Endothelial cell of umbilical vein (primary cell): ENCODE data around the gene DIPK1A. TPM values are rescaled to one million over a fixed set of nuclear protein-coding genes. Genes with fewer than 3 reads are reported as not detected.

ENCODE experiments used
- BruUV-seq: library from RNA; stranded (reverse); fragments of 400-500 nt; replicated peaks from 2 replicates; lab custom pipeline; 2021; lab: Mats Ljungman, UMichigan
- CTCF ChIA-PET: fragments of 300-600, 350-600 bp; sonication (Branson Sonifier 250); formaldehyde crosslinking; loops from one replicate; lab custom pipeline; 2021; ENCODE audit warnings: antibody characterized with exemption, inconsistent platforms; lab: Charles Lee
- POLR2A ChIA-PET: fragments of 300-600, 350-600 bp; sonication (Branson Sonifier 250); formaldehyde crosslinking; loops from one replicate; lab custom pipeline; 2021; ENCODE audit warnings: antibody characterized with exemption, inconsistent platforms; lab: Charles Lee
- DNase-seq: peaks from one replicate; pipeline ENCODE4 v3.0.0-alpha.2; 2011; ENCODE audit warnings: low read depth, low spot score
- FAIRE-seq: peaks from 2 replicates; lab custom pipeline; 2011; peaks lifted over from hg19 to GRCh38; lab: Jason Lieb, UNC
- H2AFZ ChIP-seq: 2 replicates; pipeline ENCODE4 v1.6.0; 2012; ENCODE audit warnings: low read depth, low read length, control low read depth, inconsistent platforms
- H3K27ac ChIP-seq: 2 replicates; pipeline ENCODE4 v1.5.1; 2011; ENCODE audit warnings: low read depth, mild to moderate bottlenecking, control low read depth, low read length, moderate library complexity; ENCODE audit not compliant: insufficient read depth
- H3K27me3 ChIP-seq, 2 experiments: 2 replicates each; pipeline versions ENCODE4 v1.6.0 to v1.6.1; 2011; ENCODE audit warnings: low read length in 2 of 2, mixed read lengths in 1 of 2; ENCODE audit not compliant: control insufficient read depth in 2 of 2, insufficient read depth in 2 of 2
- H3K36me3 ChIP-seq, 2 experiments: 2 replicates in 1 of 2; 3 replicates in 1 of 2; pipeline ENCODE4 v1.5.1; 2011; ENCODE audit warnings: low read length in 2 of 2, mild to moderate bottlenecking in 1 of 2, moderate library complexity in 1 of 2; ENCODE audit not compliant: control insufficient read depth in 2 of 2, insufficient read depth in 2 of 2; ENCODE audit errors: extremely low read depth in 1 of 2
- H3K4me1 ChIP-seq: 3 replicates; pipeline ENCODE4 v1.5.1; 2011; ENCODE audit warnings: mild to moderate bottlenecking, low read length; ENCODE audit not compliant: control insufficient read depth, insufficient read depth; ENCODE audit errors: extremely low read depth
- H3K4me2 ChIP-seq: 2 replicates; pipeline ENCODE4 v1.6.1; 2011; ENCODE audit warnings: low read length, control low read depth, mixed read lengths; ENCODE audit not compliant: insufficient read depth
- H3K4me3 ChIP-seq, 3 experiments: fragments of 200-600 bp in 1 of 3; sonication (generic), shearing (Covaris generic) in 1 of 3; replicated peaks in 1 of 3; 2 replicates each; pipeline ENCODE4 v1.5.1; 2011 to 2016; ENCODE audit warnings: control low read depth in 3 of 3, low read length in 3 of 3, mild to moderate bottlenecking in 2 of 3, inconsistent platforms in 1 of 3, low read depth in 1 of 3, moderate library complexity in 1 of 3; ENCODE audit not compliant: insufficient read depth in 1 of 3
- H3K79me2 ChIP-seq: 2 replicates; pipeline ENCODE4 v1.6.0; 2012; ENCODE audit warnings: low read length, inconsistent platforms; ENCODE audit not compliant: control insufficient read depth, insufficient read depth
- H3K9ac ChIP-seq: replicated peaks from 2 replicates; pipeline ENCODE3; 2011; ENCODE audit warnings: low read length, control low read depth; ENCODE audit not compliant: insufficient read depth; ENCODE audit errors: extremely low read depth
- H3K9me1 ChIP-seq: replicated peaks from 3 replicates; pipeline ENCODE4 v1.6.0; 2011; ENCODE audit warnings: mild to moderate bottlenecking, low read length; ENCODE audit not compliant: control insufficient read depth, insufficient read depth; ENCODE audit errors: extremely low read depth
- H3K9me3 ChIP-seq: replicated peaks from 2 replicates; pipeline ENCODE4 v1.5.1; 2012; ENCODE audit warnings: low read length, inconsistent platforms; ENCODE audit not compliant: control insufficient read depth, insufficient read depth
- H4K20me1 ChIP-seq: replicated peaks from 2 replicates; pipeline ENCODE3; 2011; ENCODE audit warnings: mild to moderate bottlenecking, low read length; ENCODE audit not compliant: control insufficient read depth, insufficient read depth; ENCODE audit errors: extremely low read depth
- EZH2 ChIP-seq: IDR thresholded peaks from 2 replicates; pipeline ENCODE4 v1.6.1; 2012; ENCODE audit warnings: borderline replicate concordance, low read depth, mild to moderate bottlenecking, moderate library complexity, low read length, inconsistent platforms; ENCODE audit not compliant: severe bottlenecking
- FOS ChIP-seq: IDR thresholded peaks from 2 replicates; pipeline ENCODE4 v1.6.1; 2011; ENCODE audit warnings: mild to moderate bottlenecking, low read length, moderate library complexity, borderline replicate concordance; ENCODE audit not compliant: insufficient read depth
- GATA2 ChIP-seq: IDR thresholded peaks from 2 replicates; pipeline ENCODE4 v1.7.0; 2011; ENCODE audit warnings: low read depth, mild to moderate bottlenecking, moderate library complexity, mixed read lengths, low read length; ENCODE audit not compliant: insufficient read length, insufficient read depth
- JUN ChIP-seq: IDR thresholded peaks from 2 replicates; pipeline ENCODE4 v1.6.1; 2011; ENCODE audit warnings: borderline replicate concordance, low read depth; ENCODE audit not compliant: insufficient read length, insufficient read depth
- MYC ChIP-seq: IDR thresholded peaks from one replicate; pipeline ENCODE4 v1.6.1; 2011; ENCODE audit warnings: mild to moderate bottlenecking, low read depth, low read length
- POLR2A ChIP-seq: IDR thresholded peaks from 2 replicates; pipeline ENCODE4 v1.6.1; 2012; ENCODE audit warnings: low read depth, mild to moderate bottlenecking, control low read depth, low read length
- POLR2AphosphoS5 ChIP-seq: IDR thresholded peaks from 2 replicates; pipeline ENCODE4 v1.6.1; 2012; ENCODE audit warnings: low read depth, mild to moderate bottlenecking, control low read depth, low read length, moderate library complexity; ENCODE audit not compliant: insufficient read depth
- dilution Hi-C: fragments of 300-500 bp; cut with MboI; formaldehyde crosslinking; loops from one replicate; pipeline ENCODE4 v1.15.0; 2019; ENCODE audit warnings: low sequenced_read_pairs; ENCODE audit not compliant: extremely low pct_ligation_motif_present
- intact Hi-C: fragments of 100-400 bp; cut with micrococcal nuclease; formaldehyde crosslinking; loops from one replicate; pipeline ENCODE4 v1.10.0; 2022
- polyA plus RNA-seq, 4 experiments: library from polyadenylated mRNA; depleted of rRNA in 3 of 4; stranded (reverse) in 3 of 4; unstranded in 1 of 4; fragments of >200 nt; gene quantifications; 2 replicates each; pipeline versions ENCODE4 v1.2.1 to v1.2.3, GENCODE V29; 2011 to 2012; ENCODE audit warnings: missing spikeins in 1 of 4
- total RNA-seq: library from RNA; stranded (reverse); gene quantifications from 2 replicates; pipeline ENCODE4 v1.2.3, GENCODE V29; 2021
- TF ChIP-seq, protein P1 (sequence below): IDR thresholded peaks from 2 replicates; pipeline ENCODE4 v1.6.1; 2011; ENCODE audit not compliant: insufficient read depth, insufficient read length
- TF ChIP-seq, protein P2 (sequence below), 2 donors: IDR thresholded peaks; 1 replicate in 1 of 2; 2 replicates in 1 of 2; pipeline ENCODE4 v1.5.1; 2011; ENCODE audit warnings: low read length in 2 of 2, mild to moderate bottlenecking in 2 of 2, moderate library complexity in 2 of 2, control low read depth in 1 of 2, inconsistent platforms in 1 of 2, low read depth in 1 of 2; ENCODE audit not compliant: insufficient read depth in 1 of 2; ENCODE audit errors: extremely low read depth in 1 of 2

DIPK1A gene
- total and polyA plus RNA-seq, 2 donors (not counting 3 experiments of a cell fraction or from before 2014, with no cell fraction given), result 0.25 to 0.93 TPM

DNA sequence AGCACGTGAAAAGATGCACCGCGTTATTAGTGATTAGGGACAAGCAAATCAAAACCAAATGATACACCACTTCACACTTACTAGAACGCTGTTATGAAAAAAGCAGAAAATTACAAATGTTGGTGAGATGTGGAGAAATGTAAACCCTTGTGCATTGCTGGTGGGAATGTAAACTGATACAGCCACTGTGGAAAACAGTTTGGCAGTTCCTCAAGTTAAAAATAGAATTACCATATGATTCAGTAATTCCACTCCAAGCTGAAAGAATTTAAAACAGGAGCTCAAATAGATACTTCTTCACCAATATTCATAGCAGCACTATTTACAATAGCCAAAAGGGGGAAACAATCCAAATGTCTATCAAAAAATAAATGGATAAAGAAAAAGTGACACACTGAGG lies 166.1 kb downstream of the DIPK1A start:
- ChIA-PET POLR2A (no interaction called here), CTCF (interaction anchor here (1.6 to 2.1 kb wide), 5 partner anchors 9 to 46 kb away, joined by 5 to 8 read pairs (median 8); partner anchors contain the start of genes EVI5 and RPL5)
- no peak for FAIRE-seq
- no peaks in the 10 kb centered on the region for H3K9me3 ChIP-seq
- TF ChIP-seq POLR2AphosphoS5 (no peak), EZH2 (no peak), FOS (no peak), MYC (no peak), POLR2A (no peak), JUN (no peak), GATA2 (no peak)
- TF ChIP-seq, protein P1, sequence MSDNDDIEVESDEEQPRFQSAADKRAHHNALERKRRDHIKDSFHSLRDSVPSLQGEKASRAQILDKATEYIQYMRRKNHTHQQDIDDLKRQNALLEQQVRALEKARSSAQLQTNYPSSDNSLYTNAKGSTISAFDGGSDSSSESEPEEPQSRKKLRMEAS, result no peak
- TF ChIP-seq, protein P2, sequence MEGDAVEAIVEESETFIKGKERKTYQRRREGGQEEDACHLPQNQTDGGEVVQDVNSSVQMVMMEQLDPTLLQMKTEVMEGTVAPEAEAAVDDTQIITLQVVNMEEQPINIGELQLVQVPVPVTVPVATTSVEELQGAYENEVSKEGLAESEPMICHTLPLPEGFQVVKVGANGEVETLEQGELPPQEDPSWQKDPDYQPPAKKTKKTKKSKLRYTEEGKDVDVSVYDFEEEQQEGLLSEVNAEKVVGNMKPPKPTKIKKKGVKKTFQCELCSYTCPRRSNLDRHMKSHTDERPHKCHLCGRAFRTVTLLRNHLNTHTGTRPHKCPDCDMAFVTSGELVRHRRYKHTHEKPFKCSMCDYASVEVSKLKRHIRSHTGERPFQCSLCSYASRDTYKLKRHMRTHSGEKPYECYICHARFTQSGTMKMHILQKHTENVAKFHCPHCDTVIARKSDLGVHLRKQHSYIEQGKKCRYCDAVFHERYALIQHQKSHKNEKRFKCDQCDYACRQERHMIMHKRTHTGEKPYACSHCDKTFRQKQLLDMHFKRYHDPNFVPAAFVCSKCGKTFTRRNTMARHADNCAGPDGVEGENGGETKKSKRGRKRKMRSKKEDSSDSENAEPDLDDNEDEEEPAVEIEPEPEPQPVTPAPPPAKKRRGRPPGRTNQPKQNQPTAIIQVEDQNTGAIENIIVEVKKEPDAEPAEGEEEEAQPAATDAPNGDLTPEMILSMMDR (IDR thresholded peaks at IDR 0.05; ENCODE audit: extremely low read depth in 1 of 2, insufficient read depth in 1 of 2, low read depth in 1 of 2, low read length in 2 of 2), result no peak
- no peak for DNase-seq
- no peaks in the 10 kb centered on the region for H3K36me3 ChIP-seq
- no peaks in the 10 kb centered on the region for H3K9me1 ChIP-seq
- peaks cover 14% of the 10 kb centered on the region for H3K4me1 ChIP-seq
- dilution Hi-C loops, result no loop called here
- H3K27me3 ChIP-seq, result no peaks in the 10 kb centered on the region
- H3K79me2 ChIP-seq, result no peaks in the 10 kb centered on the region
- H3K27ac ChIP-seq, result no peak overlapping the region
- no peak overlapping the region for H2AFZ ChIP-seq
- H3K4me2 ChIP-seq, result no peak overlapping the region
- intact Hi-C loops, result no loop called here
- no peaks in the 10 kb centered on the region for H4K20me1 ChIP-seq
- no peak overlapping the region for H3K4me3 ChIP-seq
- H3K9ac ChIP-seq, result no peak overlapping the region
- no TSS peak for BruUV-seq
